DMS79 treated with DMSO at 0.1 percent for 48 hours (cell line): Measurements from ENCODE around the gene CXorf65.

Experiments
- DNase-seq: peaks from one replicate; lab custom pipeline; 2025; lab: John Stamatoyannopoulos, UW

CXorf65 gene

GRCh38 chrX:71106427-71106826, at the start of gene CXorf65:
Gene CXorf65, minus strand, starts transcription at chrX:71106740. Its CDS starts 184 bp downstream, at chrX:71106556.
- DNase-seq: no peak

GRCh38 chrX:71154641-71155040, 48.1 kb upstream of the CXorf65 start:
- no peak for DNase-seq

- DNase-seq: no peak
These were observed 47.7 kb upstream of the CXorf65 start for GRCh38 chrX:71154196-71154595.

DNA sequence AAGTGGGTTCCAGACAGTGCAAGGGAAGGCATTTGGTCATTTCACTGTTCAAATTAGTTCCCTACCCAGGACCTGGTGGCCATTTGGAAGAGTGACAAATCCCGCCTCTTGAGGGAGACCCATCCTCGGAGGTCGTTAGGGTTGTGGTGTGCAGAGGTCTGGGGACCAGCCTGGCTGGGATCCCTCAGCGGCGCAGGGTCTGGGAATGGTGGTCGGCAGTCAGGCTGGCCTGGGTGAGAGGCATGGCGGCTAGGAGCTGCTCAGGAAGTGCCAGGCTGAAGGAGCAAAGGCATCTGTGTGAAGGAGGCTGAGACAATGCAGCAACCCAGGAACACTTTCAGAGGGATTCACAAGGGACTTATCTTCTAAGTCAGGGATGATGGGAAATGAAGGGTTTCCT, 44.8 kb upstream of the CXorf65 start:
- DNase-seq: no peak

GRCh38 chrX:71148278-71148663, 41.7 kb upstream of the CXorf65 start:
- DNase-seq: no peak

GRCh38 chrX:71147496-71148277, 41.1 kb upstream of the CXorf65 start:
- no peak for DNase-seq

DNA sequence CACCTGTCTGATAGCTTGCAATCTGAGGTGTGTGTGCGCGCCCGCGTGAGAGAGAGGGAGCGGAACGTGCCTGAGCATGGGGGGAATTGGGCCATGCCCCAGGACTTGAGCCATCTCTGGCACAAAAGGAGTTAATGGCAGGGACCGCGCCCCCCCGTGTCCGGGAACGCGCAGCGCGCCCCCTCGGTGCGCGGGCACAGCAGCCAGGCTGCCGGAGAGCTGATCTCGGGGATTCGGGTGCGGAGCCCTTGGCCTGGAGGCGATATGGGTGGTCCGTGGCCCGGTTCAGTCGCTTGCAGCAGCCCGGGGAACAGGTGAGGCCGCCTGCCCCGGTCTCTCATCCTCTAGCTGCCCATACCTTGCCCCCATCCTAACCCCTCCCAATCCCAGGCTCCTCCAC, 38.1 kb upstream of the CXorf65 start, which contains the start of gene NLGN3:
Gene NLGN3 (plus strand): TSS at position 191 of the 400 bp plus-strand sequence. CDS start 2,909 bp downstream, outside the sequence.
- no peak for DNase-seq

DNA sequence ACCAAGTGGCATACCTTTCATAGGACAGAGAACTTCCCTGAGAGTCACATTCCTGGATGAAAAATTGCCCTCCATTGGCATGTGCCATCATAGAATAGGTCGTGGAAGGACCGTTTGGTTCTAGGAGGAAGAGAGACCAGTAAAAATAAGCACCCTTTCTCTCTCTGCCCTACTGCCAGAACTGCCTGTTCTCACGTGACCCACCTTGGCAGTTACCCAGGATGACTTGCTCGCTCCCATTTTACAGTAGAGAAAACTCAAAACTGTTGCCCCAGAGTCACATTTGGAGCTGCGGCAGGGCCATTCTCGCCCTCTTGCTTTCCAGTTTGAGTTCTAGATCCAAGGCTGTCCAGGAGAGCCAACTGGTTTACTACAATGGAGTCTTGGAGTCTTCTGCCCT, 37.0 kb upstream of the CXorf65 start:
- DNase-seq: no peak

- no peak for DNase-seq
These were observed 33.9 kb upstream of the CXorf65 start for GRCh38 chrX:71140440-71140839.

DNA sequence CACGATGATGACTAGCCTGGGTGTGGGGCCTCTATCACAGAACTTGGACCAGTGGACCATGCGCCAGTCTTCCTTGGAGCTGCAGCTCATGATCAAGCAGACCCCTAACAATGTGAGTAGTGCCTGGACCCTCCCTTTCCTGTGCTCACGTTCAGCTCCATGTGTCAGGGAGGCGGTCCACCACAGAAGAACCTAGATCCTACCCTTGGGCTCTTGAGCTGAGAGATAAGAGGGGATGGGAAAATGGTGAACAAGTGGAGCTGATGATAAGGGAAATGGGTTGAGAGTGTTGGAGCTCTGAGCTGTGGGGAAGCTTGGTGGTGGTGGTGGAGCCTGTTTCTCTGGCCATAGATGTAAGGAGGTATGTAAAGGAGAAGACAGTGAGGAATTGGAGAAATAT, 25.0 kb upstream of the CXorf65 start:
- DNase-seq: no peak

GRCh38 chrX:71128915-71129765, 22.6 kb upstream of the CXorf65 start:
- DNase-seq: no peak

GRCh38 chrX:71128166-71128833, 21.8 kb upstream of the CXorf65 start:
- no peak for DNase-seq

DNA sequence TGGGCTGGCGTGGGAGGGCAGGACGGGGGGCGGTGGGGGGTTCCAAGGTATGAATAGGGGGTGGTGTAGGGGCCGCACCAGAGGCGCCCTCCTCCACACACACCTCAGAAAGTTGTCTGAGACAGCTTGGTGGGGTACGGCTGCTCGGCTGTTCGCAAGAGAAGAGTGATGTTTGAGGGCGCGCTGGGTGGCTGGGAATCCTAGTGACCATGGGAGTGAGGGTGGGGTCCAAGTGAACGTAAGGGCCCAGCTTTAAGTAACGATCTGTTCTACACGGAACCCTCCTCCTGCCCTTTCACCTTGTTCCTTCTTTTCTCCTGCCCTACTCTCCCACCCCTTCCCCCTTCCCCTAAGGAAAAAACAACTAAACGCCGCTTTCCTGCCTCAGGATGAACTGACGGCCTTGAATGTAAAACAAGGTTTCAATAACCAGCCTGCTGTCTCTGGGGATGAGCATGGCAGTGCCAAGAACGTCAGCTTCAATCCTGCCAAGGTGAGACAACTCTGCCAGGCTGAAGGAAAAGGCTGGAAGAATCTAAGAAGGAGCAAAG, 12.5 kb upstream of the CXorf65 start:
- no peak for DNase-seq

DNA sequence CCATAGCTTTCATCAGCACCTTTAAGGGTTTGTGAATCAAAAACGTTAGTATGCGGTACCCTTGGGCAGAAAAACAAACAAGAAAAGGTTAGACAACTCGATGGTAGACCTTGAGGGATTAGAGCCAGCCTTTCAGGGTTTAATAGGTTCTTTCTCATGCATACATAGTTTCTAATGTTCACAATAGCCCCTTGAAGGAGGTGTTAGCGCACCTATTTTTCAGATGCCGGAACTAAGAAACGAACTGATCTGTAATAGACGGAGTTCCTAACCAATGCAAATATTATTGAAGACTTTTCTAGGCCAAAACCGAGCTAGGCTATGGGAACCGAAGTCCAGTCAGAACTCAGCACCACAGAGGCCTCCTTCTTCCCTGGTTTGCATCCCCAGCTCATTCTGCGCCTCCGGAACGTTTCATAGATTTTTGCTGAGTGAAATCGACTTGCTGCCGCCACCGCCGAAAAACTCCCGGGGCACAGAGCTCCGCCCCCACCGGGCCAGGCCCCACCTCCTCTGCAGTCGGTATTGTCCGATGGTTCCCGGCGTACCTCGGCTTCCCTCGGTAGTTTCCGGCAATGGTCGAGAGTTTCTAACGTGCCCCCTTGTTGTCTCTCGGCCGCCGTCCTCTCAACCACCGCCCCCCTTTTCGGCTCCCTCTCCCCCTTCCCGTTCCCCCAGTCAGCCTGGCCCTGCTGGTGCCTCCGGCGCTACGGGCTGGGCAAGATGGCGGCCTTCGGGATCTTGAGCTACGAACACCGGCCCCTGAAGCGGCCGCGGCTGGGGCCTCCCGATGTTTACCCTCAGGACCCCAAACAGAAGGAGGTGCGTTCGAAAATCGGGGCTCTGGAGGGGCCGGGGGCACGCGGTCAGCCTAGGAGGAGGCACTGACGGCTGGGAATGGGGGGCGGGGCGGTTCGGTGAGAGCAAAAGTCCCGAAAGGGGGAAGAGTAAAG, 11.8 kb upstream of the CXorf65 start, which contains the start of gene MED12:
Gene MED12 (plus strand): TSS at position 565 of the 953 bp plus-strand sequence. CDS start 159 bp downstream, at position 724.
- peak; percentile 54 for DNase-seq

GRCh38 chrX:71117358-71117757, 10.8 kb upstream of the CXorf65 start:
- no peak for DNase-seq

DNA sequence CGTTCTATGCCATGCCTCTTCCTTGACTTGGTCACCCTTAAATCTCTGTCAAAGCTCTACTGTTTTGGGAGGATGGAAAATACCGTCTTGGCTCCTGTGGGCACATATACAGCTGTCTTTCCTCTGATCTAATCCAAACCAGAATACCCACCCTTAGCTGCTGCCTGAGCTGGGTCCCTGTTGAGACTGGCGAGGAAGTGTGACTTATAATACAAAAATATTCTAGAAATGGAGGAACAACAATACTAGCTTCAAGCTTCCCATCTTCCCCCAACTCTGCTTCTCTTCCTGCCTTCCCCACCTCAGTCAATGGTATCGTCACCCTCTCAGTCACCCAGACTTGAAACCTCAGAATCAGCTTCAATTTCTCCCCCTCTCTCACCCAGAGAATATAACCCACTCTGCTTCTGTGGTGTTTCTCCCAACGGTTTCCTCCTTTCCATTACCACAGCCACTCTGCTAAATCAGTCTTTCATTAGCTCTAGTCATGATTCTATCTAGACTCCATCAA, 5.4 kb upstream of the CXorf65 start:
- no peak for DNase-seq

DNA sequence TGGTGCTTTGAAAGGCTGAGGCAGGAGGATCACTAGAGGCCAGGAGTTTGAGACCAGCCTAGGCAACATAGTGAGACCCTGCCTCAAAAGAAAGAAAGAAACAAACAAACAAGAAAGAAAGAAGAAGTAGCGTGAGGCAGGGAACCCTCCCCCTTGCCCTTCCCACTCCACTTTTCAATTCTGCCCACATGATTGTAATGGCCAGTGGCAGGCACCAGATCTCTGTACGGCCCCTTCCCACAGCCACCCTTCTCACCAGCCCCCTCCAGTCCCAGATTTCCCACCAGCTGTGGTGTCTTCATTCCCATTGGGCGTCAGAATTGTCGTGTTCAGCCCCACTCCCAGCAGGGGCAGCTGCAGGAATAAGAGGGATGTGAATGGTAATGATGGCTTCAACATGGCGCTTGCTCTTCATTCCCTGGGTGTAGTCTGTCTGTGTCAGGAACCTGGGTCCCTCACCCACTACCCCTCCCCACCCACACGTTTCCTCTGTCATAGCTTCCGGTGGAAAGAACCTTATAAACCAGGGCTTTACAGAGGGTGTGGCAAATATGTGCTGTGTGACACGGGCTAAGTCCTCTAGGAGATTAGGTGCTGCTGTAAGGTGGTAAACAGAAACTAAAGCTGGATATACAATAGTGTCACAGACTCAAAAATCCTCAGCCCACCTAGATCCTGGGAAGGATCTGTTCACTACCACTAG, 4.8 kb upstream of the CXorf65 start, which contains the start of gene IL2RG:
Gene IL2RG (minus strand): TSS at position 437 of the 703 bp plus-strand sequence. CDS start 38 bp downstream, at position 399.
- DNase-seq: no peak

DNA sequence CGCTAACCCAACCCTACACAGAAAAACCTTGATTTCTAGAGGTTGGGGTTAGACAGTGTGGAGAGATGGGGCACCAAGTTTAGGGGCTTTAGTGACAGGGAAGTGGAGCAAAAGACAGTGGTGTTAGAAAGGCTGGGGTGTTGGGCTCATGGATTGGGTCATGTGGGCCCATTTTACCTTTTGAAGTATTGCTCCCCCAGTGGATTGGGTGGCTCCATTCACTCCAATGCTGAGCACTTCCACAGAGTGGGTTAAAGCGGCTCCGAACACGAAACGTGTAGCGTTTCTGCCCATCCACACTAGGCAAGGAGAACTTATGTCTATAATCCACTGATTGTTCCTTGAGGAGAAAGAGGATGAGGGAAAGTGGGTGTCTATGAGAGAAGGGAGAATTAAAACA, 2.5 kb upstream of the CXorf65 start:
- DNase-seq: no peak

DNA sequence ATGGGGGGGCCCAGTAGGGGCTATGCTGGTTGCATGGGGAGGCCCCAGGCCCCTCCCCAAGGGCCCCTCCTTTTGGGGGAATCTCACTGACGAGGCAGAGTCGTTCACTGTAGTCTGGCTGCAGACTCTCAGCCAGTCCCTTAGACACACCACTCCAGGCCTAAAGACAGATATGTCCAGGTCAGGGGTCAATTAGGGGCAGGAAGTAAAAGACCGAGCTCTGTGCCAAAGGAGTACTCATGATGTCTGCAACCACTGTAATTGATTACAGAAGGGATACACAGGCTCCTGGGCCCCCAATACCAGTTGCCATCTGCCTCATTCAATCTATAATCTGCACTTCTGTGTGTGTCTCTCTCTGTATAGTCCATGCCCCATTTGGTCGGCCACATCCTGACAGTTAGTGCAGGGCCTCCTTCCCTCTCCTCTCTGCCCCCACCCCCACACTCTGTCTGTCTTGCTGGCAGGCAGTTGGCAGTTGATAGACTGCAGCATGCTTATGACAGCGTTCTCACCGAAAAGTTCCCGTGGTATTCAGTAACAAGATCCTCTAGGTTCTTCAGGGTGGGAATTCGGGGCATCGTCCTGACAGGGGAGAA, 1.3 kb upstream of the CXorf65 start:
- DNase-seq: no peak
